ENCODE measurements around the gene CTNNA3.

- no peak for TF ChIP-seq CTCF (IDR thresholded peaks at IDR 0.05)
- TF ChIP-seq POLR2A (IDR thresholded peaks at IDR 0.05) = no peak
- no peak for TF ChIP-seq POLR2AphosphoS5 (IDR thresholded peaks at IDR 0.05)
- TF ChIP-seq EP300 (IDR thresholded peaks at IDR 0.05; ENCODE audit: low read depth) = no peak
Observed at GRCh38 chr10:66656499-66656898, 1039.5 kb downstream of the CTNNA3 start.
